Measurements from ENCODE around the gene HORMAD2.
"Not testable (repeated sequence)": the region's sequence is repeated elsewhere in the genome, so short reads cannot be mapped to it uniquely, and the experiment has no call there.

HORMAD2 gene

GRCh38 chr22:30077279-30077880 is 2.9 kb upstream of the HORMAD2 start:
- no peak for TF ChIP-seq CTCF (IDR thresholded peaks at IDR 0.05; ENCODE audit: insufficient read depth, low read length, missing control alignments)
- DNase-seq (ENCODE audit: low read depth, low spot score) = no peak
- H3K4me3 ChIP-seq (ENCODE audit: low read depth, low read length) = no peak overlapping the region
- ChIA-PET POLR2A (no interaction called here), CTCF (interaction anchor here (1.0 to 4.9 kb wide), 8 partner anchors 9 to 487 kb away, joined by 3 to 35 read pairs (median 4); no protein-coding TSS in a partner anchor)

- no peak overlapping the region for H3K4me3 ChIP-seq (ENCODE audit: low read depth, low read length)
- POLR2A ChIA-PET = interaction anchor here (0.5 kb wide), 1 partner anchor 264 kb away, joined by 3 read pairs; no protein-coding TSS in a partner anchor
- DNase-seq (ENCODE audit: low read depth, low spot score) = no peak
- CTCF ChIA-PET = interaction anchor here (1.0 to 4.9 kb wide), 4 partner anchors 10 to 387 kb away, joined by 3 to 35 read pairs (median 4); no protein-coding TSS in a partner anchor
- no peak for TF ChIP-seq CTCF (IDR thresholded peaks at IDR 0.05; ENCODE audit: insufficient read depth, low read length, missing control alignments)
These were observed 1.6 kb upstream of the HORMAD2 start for GRCh38 chr22:30078320-30079311.

GRCh38 chr22:30080805-30081204 is 541 bp downstream of the HORMAD2 start:
- DNase-seq (ENCODE audit: low read depth, low spot score) = no peak
- H3K4me3 ChIP-seq (ENCODE audit: low read depth, low read length) = no peak overlapping the region
- TF ChIP-seq CTCF (IDR thresholded peaks at IDR 0.05; ENCODE audit: insufficient read depth, low read length, missing control alignments) = no peak
- ChIA-PET CTCF (interaction anchor here (0.7 to 1.6 kb wide), 4 partner anchors 8 to 455 kb away, joined by 3 to 4 read pairs (median 4); no protein-coding TSS in a partner anchor), POLR2A (no interaction called here)

- no peak for TF ChIP-seq CTCF (IDR thresholded peaks at IDR 0.05; ENCODE audit: insufficient read depth, low read length, missing control alignments)
- no peak overlapping the region for H3K4me3 ChIP-seq (ENCODE audit: low read depth, low read length)
- POLR2A ChIA-PET = no interaction called here
- DNase-seq (ENCODE audit: low read depth, low spot score) = no peak
- CTCF ChIA-PET = interaction anchor here (0.9 to 3.3 kb wide), 6 partner anchors 10 to 498 kb away, joined by 3 to 25 read pairs (median 6); no protein-coding TSS in a partner anchor
These were observed 6.2 kb downstream of the HORMAD2 start for GRCh38 chr22:30086496-30086895.

GRCh38 chr22:30087037-30087436 is 6.8 kb downstream of the HORMAD2 start:
- H3K4me3 ChIP-seq (ENCODE audit: low read depth, low read length); POLR2A ChIA-PET; DNase-seq (ENCODE audit: low read depth, low spot score): not testable (repeated sequence)
- CTCF ChIA-PET = interaction anchor here (0.6 to 3.3 kb wide), 9 partner anchors 13 to 781 kb away, joined by 3 to 25 read pairs (median 4); partner anchors contain the start of gene GAS2L1

- no peak for TF ChIP-seq CTCF (IDR thresholded peaks at IDR 0.05; ENCODE audit: insufficient read depth, low read length, missing control alignments)
- H3K4me3 ChIP-seq (ENCODE audit: low read depth, low read length) = no peak overlapping the region
- ChIA-PET CTCF (interaction anchor here (0.6 to 3.3 kb wide), 11 partner anchors 12 to 781 kb away, joined by 3 to 25 read pairs (median 3); partner anchors contain the start of gene GAS2L1), POLR2A (no interaction called here)
- DNase-seq (ENCODE audit: low read depth, low spot score) = no peak
These were observed 7.3 kb downstream of the HORMAD2 start for GRCh38 chr22:30087611-30088010.

All from AG04449 (cell line).